Tibial artery (tissue), 4 donors: ENCODE results near the gene DDX3X.

Experiments used
- DNase-seq, 2 donors: peaks; one replicate each; pipeline ENCODE4 v3.0.0-alpha.2; 2019
- H3K27ac ChIP-seq, 2 donors: fragments of 200-600 bp; sonication (generic) in 1 of 2; 1 replicate in 1 of 2; 2 replicates in 1 of 2; pipeline ENCODE4 v1.5.1; 2018 to 2019; ENCODE audit warnings: mild to moderate bottlenecking in 1 of 2
- H3K27me3 ChIP-seq, 2 donors: fragments of 200-600 bp; sonication (generic) in 1 of 2; one replicate each; pipeline versions ENCODE4 v1.5.1 to v1.6.0; 2016 to 2019
- H3K36me3 ChIP-seq, 3 donors: fragments of 200-600 bp; sonication (generic) in 2 of 3; one replicate each; pipeline ENCODE4 v1.5.1; 2016 to 2019; ENCODE audit warnings: mild to moderate bottlenecking in 2 of 3
- H3K4me1 ChIP-seq, 4 donors: fragments of 200-600 bp; sonication (generic) in 2 of 4; 1 replicate in 3 of 4; 2 replicates in 1 of 4; pipeline ENCODE4 v1.5.1; 2016 to 2019
- H3K4me3 ChIP-seq, 2 donors: fragments of 200-600 bp; sonication (generic) in 1 of 2; 1 replicate in 1 of 2; 2 replicates in 1 of 2; pipeline ENCODE4 v1.5.1; 2018 to 2019; ENCODE audit warnings: mild to moderate bottlenecking in 2 of 2
- H3K9me3 ChIP-seq, 3 donors: fragments of 200-600 bp; sonication (generic) in 1 of 3; one replicate each; pipeline ENCODE4 v1.5.1; 2016 to 2019
- CTCF ChIP-seq, 2 experiments: fragments of 200-600 bp in 1 of 2; fragments of 450-650 bp in 1 of 2; IDR thresholded peaks; one replicate each; pipeline ENCODE4 v1.5.1; 2017 to 2019; ENCODE audit warnings: antibody characterized with exemption in 2 of 2, mild to moderate bottlenecking in 1 of 2, moderate library complexity in 1 of 2
- intact Hi-C: fragments of 100-400 bp; cut with DNase I; formaldehyde crosslinking; loops from one replicate; pipeline ENCODE4 v1.15.0; 2023; ENCODE audit warnings: low total_unique reads

The DDX3X gene

GRCh38 chrX:41317477-41318208 is 16.3 kb upstream of the DDX3X start:
- DNase-seq: no peak
- H3K4me3 ChIP-seq: no peak overlapping the region
- no peaks in the 10 kb centered on the region for H3K27me3 ChIP-seq
- no peaks in the 10 kb centered on the region for H3K9me3 ChIP-seq
- H3K4me1 ChIP-seq: no peaks in the 10 kb centered on the region
- H3K36me3 ChIP-seq: no peaks in the 10 kb centered on the region
- no peak overlapping the region for H3K27ac ChIP-seq
- TF ChIP-seq CTCF (IDR thresholded peaks at IDR 0.05): no peak
- intact Hi-C loops: no loop called here

GRCh38 chrX:41320393-41320792 is 13.6 kb upstream of the DDX3X start:
- no peaks in the 10 kb centered on the region for H3K36me3 ChIP-seq
- DNase-seq: no peak
- H3K4me1 ChIP-seq: no peaks in the 10 kb centered on the region
- TF ChIP-seq CTCF (IDR thresholded peaks at IDR 0.05): no peak
- no peaks in the 10 kb centered on the region for H3K27me3 ChIP-seq
- H3K9me3 ChIP-seq: no peaks in the 10 kb centered on the region
- H3K27ac ChIP-seq: no peak overlapping the region
- intact Hi-C loops: no loop called here
- H3K4me3 ChIP-seq: no peak overlapping the region

DNA sequence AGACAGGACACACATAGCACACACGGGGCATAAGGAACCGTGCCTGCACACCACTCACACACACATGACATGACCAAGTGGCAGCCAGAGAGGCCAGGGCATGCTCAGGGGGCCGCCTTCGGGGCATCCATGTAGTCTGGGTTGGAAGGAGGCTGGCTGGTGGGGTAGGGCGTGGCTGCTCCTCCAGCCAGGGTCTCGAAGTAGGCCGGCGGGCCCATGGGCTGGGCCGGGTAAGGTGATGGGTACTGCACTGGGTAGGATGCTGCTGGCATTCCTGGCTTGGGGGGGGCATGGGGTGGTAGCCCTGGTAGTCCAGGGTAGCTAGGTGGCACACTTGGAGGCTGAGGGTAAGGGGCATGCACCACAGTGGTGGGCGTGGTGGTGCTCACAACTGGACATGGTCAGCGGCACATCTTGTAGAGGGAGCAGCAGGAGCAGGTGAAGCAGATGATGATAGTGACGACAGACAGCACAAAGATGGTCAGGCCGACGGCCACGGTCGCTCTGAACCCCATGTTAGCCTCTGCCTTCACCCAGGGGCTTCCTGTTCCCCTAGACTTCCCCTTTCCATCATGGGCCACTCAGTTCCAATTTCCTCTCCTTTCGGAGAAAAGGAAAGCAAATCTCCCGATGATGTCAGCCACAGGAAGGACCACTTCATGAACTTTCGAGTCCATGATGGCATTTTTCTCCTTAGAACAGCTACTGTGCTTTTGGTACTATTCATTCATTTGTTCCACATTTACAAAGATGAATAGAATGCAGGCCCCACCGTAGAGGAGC is 10.9 kb upstream of the DDX3X start:
- no peak overlapping the region for H3K27ac ChIP-seq
- no peak overlapping the region for H3K4me3 ChIP-seq
- no peaks in the 10 kb centered on the region for H3K27me3 ChIP-seq
- H3K4me1 ChIP-seq: no peaks in the 10 kb centered on the region
- no peak for TF ChIP-seq CTCF (IDR thresholded peaks at IDR 0.05)
- intact Hi-C loops: no loop called here
- no peak for DNase-seq
- H3K36me3 ChIP-seq: no peaks in the 10 kb centered on the region
- no peaks in the 10 kb centered on the region for H3K9me3 ChIP-seq

- intact Hi-C loops: loop anchor here (5.0 kb wide), 1 partner anchor 234 kb away; no protein-coding TSS in a partner anchor
- H3K4me3 ChIP-seq: no peak overlapping the region
- no peaks in the 10 kb centered on the region for H3K27me3 ChIP-seq
- no peak for DNase-seq
- TF ChIP-seq CTCF (IDR thresholded peaks at IDR 0.05): no peak
- no peaks in the 10 kb centered on the region for H3K9me3 ChIP-seq
- H3K4me1 ChIP-seq: no peaks in the 10 kb centered on the region
- H3K27ac ChIP-seq: no peak overlapping the region
- no peaks in the 10 kb centered on the region for H3K36me3 ChIP-seq
Observed at GRCh38 chrX:41326431-41326830, 7.5 kb upstream of the DDX3X start.

DNA sequence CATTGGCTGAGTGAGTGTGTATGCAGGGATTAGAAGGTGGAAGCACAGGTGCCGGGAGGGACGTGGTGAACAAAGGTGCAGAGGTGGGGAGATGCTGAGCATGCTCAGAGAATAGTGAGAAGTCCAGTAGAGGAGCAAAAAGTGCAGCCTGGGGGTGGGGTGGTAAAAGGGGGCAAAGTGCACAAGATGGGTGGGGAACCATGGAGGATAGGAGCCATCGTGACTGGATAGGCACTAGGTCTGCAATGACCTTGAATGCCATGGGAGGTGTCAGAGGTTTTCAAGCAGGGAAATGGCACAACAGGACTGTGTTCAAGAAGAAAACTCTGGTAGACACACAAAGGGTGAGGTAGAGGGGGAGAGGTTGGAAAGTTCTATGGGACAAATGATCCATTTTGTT is 6.6 kb upstream of the DDX3X start:
- H3K9me3 ChIP-seq: no peaks in the 10 kb centered on the region
- H3K27ac ChIP-seq: no peak overlapping the region
- no peak for DNase-seq
- no peaks in the 10 kb centered on the region for H3K4me1 ChIP-seq
- H3K4me3 ChIP-seq: no peak overlapping the region
- TF ChIP-seq CTCF (IDR thresholded peaks at IDR 0.05): no peak
- intact Hi-C loops: loop anchor here (5.0 kb wide), 1 partner anchor 235 kb away; no protein-coding TSS in a partner anchor
- H3K36me3 ChIP-seq: no peaks in the 10 kb centered on the region
- H3K27me3 ChIP-seq: no peaks in the 10 kb centered on the region
